Measurements from ENCODE around the gene STX11. TPM values are rescaled to one million over a fixed set of nuclear protein-coding genes. Genes with fewer than 3 reads are reported as not detected.

Gene STX11
- total and polyA plus RNA-seq, 7 donors, result 3.4 to 5.6 (median 4.3) TPM

- 81 to 86% methylated on average over 4 of the region's 4 CpGs for WGBS, 2 donors
- intact Hi-C loops (cut with DNase I), result no loop called here
- H3K36me3 ChIP-seq, result no peaks in the 10 kb centered on the region
- H3K9me3 ChIP-seq, result no peaks in the 10 kb centered on the region
- H3K4me3 ChIP-seq, result no peak overlapping the region
- H3K27ac ChIP-seq, result no peak overlapping the region
- no peak for DNase-seq
- peaks cover 0 to 6% (median 0%) of the 10 kb centered on the region in 4 donors for H3K4me1 ChIP-seq
- H3K27me3 ChIP-seq, result no peaks in the 10 kb centered on the region
- TF ChIP-seq POLR2A (IDR thresholded peaks at IDR 0.05) (no peak), EP300 (IDR thresholded peaks at IDR 0.05) (no peak)
These were observed 84.6 kb downstream of the STX11 start for GRCh38 chr6:144234935-144235334.

Other genes with a start within 250 kb of the STX11 start
- gene PLAGL1, start 142.3 kb upstream of the STX11 start, total RNA-seq, result 10 to 100 TPM in 3 of 4 donors, 1 to 10 TPM in 1; 9.8 to 31.3 (median 13.2) TPM
- gene PLAGL1, start 142.3 kb upstream of the STX11 start, polyA plus RNA-seq, result 10 to 100 TPM; 12.7 to 16.2 (median 14.4) TPM
- 100 to 1,000 TPM; 110 to 200 (median 171) TPM for gene SF3B5, start 54.9 kb upstream of the STX11 start, total RNA-seq
- gene SF3B5, start 54.9 kb upstream of the STX11 start, polyA plus RNA-seq, result 100 to 1,000 TPM; 300 to 370 (median 302) TPM
- gene UTRN, start 134.8 kb downstream of the STX11 start, total RNA-seq, result 100 to 1,000 TPM in 2 of 4 donors, 10 to 100 TPM in 2; 36.2 to 143 (median 112) TPM
- gene UTRN, start 134.8 kb downstream of the STX11 start, polyA plus RNA-seq, result 10 to 100 TPM in 2 of 3 donors, 1 to 10 TPM in 1; 9.0 to 36.7 (median 13.4) TPM